Lower leg skin (tissue), 3 donors: ENCODE results near the gene CAMK2G.

Experiments used
- CTCF ChIP-seq, 3 donors: fragments of 450-650 bp; IDR thresholded peaks; one replicate each; pipeline ENCODE4 v1.5.1; 2016; ENCODE audit warnings: antibody characterized with exemption in 3 of 3, mild to moderate bottlenecking in 3 of 3, moderate library complexity in 2 of 3
- POLR2A ChIP-seq, 2 donors: fragments of 450-650 bp; IDR thresholded peaks; one replicate each; pipeline ENCODE4 v1.6.1; 2016 to 2017; ENCODE audit warnings: antibody characterized with exemption in 2 of 2, mild to moderate bottlenecking in 1 of 2, moderate library complexity in 1 of 2

GRCh38 chr10:73772281-73773151 lies 101.8 kb downstream of the CAMK2G start:
- peak in 1 of 2 donors; percentile 31 for TF ChIP-seq POLR2A (IDR thresholded peaks at IDR 0.05)
- no peak for TF ChIP-seq CTCF (IDR thresholded peaks at IDR 0.05)
